HEK293T (cell line): ENCODE results near the gene MYH16.

Experiments used
- ARNT ChIP-seq: fragments of 450-650 bp; IDR thresholded peaks from 2 replicates; pipeline ENCODE4 v1.6.1; 2017; ENCODE audit warnings: mild to moderate bottlenecking
- BHLHE40 ChIP-seq: fragments of 450-650 bp; IDR thresholded peaks from 2 replicates; pipeline ENCODE4 v1.6.1; 2016; ENCODE audit warnings: mild to moderate bottlenecking, moderate library complexity, borderline replicate concordance
- CTBP1 ChIP-seq: fragments of 450-650 bp; IDR thresholded peaks from 2 replicates; pipeline ENCODE4 v1.6.1; 2016; ENCODE audit warnings: borderline replicate concordance
- ELF4 ChIP-seq: fragments of 450-650 bp; IDR thresholded peaks from 2 replicates; pipeline ENCODE4 v1.6.1; 2017; ENCODE audit warnings: antibody characterized with exemption
- FOXA1 ChIP-seq: fragments of 450-650 bp; IDR thresholded peaks from 2 replicates; pipeline ENCODE4 v1.6.1; 2016; ENCODE audit warnings: mild to moderate bottlenecking
- FOXK2 ChIP-seq: fragments of 450-650 bp; IDR thresholded peaks from 2 replicates; pipeline ENCODE4 v1.6.1; 2016; ENCODE audit warnings: mild to moderate bottlenecking
- FOXM1 ChIP-seq: fragments of 450-650 bp; IDR thresholded peaks from 2 replicates; pipeline ENCODE4 v1.6.1; 2017; ENCODE audit warnings: mild to moderate bottlenecking, borderline replicate concordance
- HDGF ChIP-seq: fragments of 450-650 bp; IDR thresholded peaks from 2 replicates; pipeline ENCODE4 v1.6.1; 2017; ENCODE audit warnings: antibody characterized with exemption, borderline replicate concordance
- L3MBTL2 ChIP-seq: fragments of 450-650 bp; conservative IDR thresholded peaks from 2 replicates; pipeline ENCODE4 v1.6.1; 2016; ENCODE audit warnings: mild to moderate bottlenecking
- SUZ12 ChIP-seq: fragments of 450-650 bp; IDR thresholded peaks from 2 replicates; pipeline ENCODE4 v1.6.1; 2016; ENCODE audit warnings: mild to moderate bottlenecking
- TARDBP ChIP-seq: fragments of 450-650 bp; IDR thresholded peaks from 2 replicates; pipeline ENCODE4 v1.6.1; 2016
- TF ChIP-seq, protein P1 (sequence below): fragments of 450-650 bp; IDR thresholded peaks from 2 replicates; pipeline ENCODE4 v1.6.1; 2016

DNA sequence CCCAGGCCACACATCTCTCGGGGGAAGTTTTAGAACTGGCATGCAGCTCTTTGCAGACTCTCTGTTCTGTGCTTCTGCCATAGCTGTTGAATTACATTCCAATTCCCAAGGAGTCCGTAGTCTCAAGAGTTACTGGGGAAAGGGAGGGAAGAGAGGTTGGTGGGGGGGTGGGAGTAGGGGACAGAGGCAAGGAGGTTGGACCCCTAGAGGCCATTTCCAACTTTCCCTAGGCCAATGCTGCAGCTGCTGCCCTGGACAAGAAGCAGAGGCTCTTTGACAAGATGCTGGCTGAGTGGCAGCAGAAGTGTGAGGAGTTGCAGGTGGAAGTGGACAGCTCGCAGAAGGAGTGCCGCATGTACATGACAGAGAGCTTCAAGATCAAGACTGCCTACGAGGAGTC, 23.8 kb downstream of the MYH16 start:
- no peak for TF ChIP-seq FOXA1
- no peak for TF ChIP-seq ARNT
- TF ChIP-seq CTBP1: no peak
- TF ChIP-seq FOXK2: no peak
- TF ChIP-seq HDGF: no peak
- TF ChIP-seq TARDBP: no peak
- TF ChIP-seq ELF4: no peak
- no peak for TF ChIP-seq FOXM1
- TF ChIP-seq L3MBTL2: no peak
- TF ChIP-seq BHLHE40: no peak
- TF ChIP-seq SUZ12: no peak
- TF ChIP-seq, protein P1, sequence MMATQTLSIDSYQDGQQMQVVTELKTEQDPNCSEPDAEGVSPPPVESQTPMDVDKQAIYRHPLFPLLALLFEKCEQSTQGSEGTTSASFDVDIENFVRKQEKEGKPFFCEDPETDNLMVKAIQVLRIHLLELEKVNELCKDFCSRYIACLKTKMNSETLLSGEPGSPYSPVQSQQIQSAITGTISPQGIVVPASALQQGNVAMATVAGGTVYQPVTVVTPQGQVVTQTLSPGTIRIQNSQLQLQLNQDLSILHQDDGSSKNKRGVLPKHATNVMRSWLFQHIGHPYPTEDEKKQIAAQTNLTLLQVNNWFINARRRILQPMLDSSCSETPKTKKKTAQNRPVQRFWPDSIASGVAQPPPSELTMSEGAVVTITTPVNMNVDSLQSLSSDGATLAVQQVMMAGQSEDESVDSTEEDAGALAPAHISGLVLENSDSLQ: no peak
